Fibroblast of skin of right quadriceps (primary cell): ENCODE measurements around the gene BAZ2B.
"Not testable (repeated sequence)": the region's sequence is repeated elsewhere in the genome, so short reads cannot be mapped to it uniquely, and the experiment has no call there.

ENCODE experiments used
- DNase-seq: peaks from one replicate; pipeline ENCODE4 v3.0.0-alpha.2; 2013

Gene BAZ2B

DNA sequence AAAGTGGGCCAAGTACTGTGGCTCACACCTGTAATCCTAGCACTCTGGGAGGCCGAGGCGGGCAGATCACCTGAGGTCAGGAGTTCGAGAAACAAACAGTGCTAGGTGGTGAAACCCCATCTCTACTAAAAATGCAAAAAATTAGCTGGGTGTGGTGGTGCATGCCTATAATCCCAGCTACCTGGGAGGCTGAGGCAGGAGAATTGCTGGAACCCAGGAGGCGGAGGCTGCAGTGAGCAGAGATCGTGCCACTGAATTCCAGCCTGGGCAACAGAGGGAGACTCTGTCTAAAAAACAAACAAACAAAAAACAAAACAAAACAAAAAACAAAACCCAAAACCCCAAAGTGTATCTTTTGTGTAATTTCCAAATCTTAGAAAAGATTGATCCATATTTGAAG lies 214.2 kb downstream of the BAZ2B start:
- not testable (repeated sequence) for DNase-seq

DNA sequence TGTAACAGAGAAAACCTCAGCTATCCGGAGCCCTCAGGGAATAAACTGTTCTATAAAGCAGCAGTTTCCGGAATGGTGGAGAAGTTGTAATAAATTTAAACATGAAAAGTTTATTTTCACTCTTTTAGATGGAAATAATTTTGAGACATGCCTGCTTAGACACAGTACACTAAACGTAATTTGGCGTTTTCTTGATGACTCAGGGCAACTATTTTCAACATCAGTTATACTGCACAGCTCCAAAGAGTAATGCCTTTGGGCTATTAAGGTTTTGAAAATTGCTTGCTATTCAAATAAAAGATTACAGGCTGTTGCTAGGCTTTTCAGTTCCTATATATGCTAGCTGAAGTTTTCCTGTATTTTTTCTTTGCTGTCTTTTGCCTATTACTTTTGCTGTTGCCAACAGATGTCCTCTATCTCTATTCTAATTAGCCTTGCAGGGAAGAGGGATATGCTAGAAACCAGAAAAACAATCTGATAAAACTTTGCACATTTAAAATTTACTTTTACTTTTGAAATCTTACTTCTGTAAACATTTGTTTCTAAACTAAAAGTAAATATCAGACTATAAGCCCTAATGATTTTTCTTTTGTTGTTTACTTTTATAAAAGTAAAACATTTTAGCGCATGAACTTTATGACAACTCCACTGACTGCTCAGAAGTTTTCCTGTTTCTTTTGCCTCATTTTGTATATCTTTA lies 216.5 kb downstream of the BAZ2B start:
- DNase-seq = no peak

DNA sequence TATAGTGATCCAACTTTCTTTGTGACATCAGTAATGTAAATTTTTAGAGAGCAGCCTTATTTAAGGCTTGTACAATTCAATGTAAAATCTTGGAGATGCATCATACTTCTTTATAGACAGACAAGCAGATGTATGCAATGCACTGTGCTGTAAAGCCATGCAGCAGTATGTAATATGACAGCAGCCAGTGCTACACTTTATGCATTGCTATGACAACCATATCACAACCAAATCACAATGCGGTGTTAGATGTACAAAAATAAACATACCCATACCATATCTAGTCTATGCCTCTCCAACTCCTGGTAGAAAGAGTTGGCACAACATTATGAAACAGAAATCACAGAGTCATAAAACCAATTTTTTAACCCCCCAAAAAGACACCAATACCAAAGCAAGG lies 219.5 kb downstream of the BAZ2B start:
- DNase-seq = no peak

DNA sequence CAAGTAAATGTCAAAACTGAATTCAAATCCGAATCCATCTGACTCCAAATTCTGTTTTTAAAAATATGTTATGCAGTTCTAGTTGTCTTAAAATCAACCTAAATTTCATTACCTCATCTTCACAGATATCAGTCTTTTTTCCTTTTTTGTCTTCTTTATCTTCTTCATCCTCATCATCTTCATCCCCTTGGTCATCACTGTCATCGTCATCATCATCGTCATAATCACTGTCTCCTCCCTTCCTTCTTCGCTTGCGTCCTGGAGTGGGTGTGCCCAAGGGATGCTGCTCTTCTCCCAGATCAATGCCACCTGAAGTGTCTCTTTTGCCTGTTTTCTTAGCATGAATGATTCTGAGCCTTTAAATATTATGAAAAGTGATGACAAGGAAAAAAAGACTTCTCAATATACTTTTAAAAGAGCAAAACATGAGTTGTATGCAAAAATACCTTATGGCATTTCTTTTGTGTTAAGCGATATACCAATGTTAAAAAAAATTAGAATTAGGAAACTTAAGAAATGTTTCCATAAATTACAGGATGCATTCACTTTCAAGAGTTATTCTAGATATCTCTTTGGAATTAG lies 233.8 kb downstream of the BAZ2B start:
- DNase-seq = no peak

DNA sequence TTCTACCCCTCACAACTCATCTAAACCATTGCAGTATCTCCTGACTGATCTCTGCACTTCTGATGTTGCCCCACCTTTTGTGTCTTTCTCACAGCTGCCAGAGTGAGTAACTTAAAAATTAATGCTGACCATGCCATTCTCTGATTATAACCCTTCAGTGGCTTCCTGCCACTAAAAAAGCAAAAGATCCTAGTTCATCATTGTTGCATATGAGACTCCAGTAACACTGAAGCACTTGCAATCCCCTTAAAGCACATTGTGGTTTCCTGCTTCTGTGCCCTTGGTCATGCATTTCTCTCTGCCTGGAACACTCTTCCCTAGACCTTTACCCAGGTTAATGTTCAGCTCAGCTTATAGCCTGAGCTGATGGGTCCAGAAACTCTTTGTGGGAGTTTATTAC lies 234.8 kb downstream of the BAZ2B start:
- DNase-seq = no peak

DNA sequence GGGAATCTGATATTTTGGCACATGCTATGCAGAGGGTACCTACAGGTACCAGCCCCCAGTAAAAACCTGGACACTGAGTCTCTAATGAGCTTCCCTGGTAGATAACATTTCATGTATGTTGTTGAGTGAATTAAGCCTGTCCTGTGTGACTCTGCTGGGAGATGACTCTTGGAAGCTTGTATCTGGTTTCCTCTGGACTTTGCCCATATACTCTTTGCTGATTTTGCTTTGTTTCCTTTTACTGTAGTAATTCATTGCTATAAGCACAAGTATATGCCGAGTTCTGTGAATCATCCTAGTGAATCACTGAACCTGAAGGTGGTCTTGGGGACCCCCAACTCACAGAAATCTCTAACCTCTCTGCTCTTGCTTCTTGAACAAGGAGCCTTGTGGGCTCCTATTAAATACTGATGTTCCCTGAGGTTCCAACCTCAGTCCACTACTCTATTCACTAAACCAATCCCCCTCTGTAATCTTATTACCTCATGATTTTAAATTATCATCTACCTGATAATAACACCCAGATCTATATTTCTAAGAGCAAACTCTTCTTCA lies 235.6 kb downstream of the BAZ2B start:
- DNase-seq = no peak

DNA sequence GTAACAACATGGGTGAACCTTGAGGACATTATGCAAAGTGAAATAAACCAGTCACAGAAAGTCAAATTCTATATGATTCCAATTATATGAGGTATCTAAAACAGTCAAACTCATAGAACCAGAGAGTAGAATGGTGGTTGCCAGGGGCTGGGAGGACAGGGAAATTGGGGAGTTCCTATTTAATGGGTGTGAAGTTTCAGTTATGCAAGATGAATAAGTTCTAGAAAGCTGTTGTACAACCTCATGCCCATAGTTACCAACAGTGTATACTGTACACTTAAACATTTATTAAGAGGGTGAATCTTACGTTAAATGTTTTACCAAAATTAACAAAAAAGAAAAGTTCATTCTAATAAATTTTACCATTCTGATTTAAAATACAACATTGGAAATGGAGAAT lies 237.2 kb downstream of the BAZ2B start:
- DNase-seq = no peak

DNA sequence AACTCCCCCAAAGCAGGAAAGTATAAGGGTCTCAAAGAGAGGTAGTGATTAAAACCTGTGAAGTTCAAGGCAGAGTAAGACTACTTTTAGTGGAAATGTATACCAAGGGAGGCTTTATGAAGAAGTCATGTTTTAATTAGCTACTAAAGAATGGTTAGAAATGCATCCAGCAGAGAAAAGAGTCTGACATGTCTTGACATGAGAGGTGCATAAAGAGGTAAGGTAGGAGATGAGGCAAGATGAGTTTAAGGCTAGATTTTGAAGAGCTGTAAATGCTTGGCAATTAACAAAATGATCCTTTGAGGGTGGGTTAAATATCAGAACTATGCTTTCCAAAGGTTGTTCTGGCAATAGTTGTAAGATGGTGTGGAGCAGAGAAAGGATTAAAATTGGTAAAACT lies 241.1 kb downstream of the BAZ2B start:
- no peak for DNase-seq

DNA sequence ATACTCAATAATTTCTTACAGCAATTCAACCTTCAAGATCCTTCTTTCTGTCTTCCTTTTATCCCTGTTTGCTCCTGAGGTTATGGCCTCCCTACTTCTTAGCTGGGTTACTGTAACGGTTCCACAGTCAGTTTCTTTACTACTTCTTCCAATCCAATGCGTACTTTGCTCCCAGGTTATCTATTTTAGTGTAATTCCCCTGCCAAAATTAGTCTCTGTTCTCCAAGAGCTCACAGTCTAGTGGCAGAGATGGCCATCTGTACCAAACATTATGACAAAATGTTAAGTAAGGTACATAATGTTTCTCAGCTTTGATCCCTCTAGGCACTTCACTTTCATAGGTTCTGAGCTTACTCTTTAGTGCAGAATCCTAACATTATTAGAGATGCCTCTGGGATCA lies 244.8 kb downstream of the BAZ2B start:
- DNase-seq = no peak

DNA sequence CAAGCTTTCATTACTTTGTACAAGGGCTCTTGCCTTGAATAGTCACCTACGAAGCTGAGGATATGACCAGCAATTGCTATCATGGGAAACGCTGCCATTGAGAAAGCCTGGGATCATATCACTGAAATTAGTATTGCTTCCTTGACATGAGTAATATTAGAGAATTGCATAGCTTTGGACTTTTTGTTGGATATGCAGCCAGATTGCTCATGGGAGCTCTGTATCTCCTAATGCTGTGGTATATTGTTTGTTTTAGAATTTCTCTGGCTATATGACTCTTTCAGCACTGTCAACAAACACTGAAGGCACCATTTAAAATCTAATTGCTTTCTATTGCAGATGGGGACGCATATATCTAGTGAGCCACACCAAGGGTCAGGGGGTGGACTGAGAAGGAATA lies 249.8 kb downstream of the BAZ2B start:
- no peak for DNase-seq

DNA sequence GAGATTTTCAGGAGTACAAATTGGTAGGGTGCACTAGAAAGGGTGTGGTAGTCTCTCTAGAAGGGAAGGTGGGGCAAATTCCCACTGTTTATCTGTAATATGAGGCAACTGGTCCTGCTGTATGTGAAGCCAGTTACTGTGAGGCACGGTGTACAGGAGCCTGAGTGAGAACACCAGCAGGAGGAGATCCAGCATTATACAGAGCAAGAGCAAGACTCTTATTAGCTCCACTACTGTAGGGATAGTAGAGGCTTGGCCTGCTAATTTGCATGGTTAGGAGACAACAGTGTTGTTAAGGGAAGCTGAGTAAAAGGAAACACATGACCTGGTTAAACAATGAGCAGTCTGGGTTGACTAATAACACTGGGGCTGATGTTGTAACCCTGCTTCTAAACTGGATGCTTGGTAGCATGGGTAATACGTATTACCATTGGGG lies 253.5 kb downstream of the BAZ2B start:
- DNase-seq = no peak

DNA sequence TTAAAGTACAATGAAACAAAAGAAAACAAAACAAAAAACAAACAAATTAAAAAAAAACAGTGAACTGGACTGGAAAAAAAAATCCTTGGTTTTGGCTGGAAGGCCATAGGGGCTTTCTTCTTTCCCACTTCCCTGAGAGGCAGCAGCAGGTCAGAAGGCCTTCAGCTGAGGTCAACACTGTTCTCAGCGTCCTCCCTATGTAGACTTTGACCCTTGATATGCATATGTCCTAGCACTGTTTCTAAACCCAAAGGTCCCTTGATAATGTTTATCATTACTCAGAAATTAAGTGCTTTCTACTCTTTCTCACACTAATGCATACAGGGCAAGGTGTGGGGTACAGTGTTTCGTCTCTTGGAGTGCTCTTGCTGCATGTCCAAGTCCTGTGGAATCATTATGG lies 254.3 kb downstream of the BAZ2B start:
- DNase-seq = no peak

DNA sequence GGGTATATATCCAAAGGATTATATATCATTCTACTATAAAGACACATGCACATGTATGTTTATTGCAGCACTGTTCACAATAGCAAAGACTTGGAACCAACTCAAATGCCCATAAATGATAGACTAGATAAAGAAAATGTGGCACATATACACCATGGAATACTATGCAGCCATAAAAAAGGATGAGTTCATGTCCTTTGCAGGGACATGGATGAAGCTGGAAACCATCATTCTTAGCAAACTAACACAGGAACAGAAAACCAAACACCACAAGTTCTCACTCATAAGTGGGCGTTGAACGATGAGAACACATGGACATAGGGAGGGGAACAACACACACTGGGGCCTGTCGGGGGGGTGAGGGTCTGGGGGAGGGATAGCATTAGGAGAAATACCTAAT lies 254.7 kb downstream of the BAZ2B start:
- DNase-seq = not testable (repeated sequence)

DNA sequence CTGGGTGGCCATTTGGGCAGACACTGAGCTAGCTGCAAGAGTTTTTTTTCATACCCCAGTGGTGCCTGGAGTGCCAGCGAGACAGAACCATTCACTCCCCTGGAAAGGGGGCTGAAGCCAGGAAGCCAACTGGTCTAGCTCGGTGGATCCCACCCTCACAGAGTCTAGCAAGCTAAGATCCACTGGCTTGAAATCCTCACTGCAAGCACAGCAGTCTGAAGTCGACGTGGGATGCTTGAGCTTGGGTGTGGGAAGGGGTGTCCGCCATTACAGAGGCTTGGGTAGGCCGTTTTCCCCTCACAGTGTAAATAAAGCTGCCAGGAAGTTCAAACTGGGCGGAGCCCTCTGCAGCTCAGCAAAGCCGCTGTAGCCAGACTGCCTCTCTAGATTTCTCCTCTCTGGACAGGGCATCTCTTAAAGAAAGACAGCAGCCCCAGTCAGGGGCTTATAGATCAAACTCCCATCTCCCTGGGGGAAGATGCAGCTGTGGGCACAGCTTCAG lies 260.2 kb downstream of the BAZ2B start:
- no peak for DNase-seq

DNA sequence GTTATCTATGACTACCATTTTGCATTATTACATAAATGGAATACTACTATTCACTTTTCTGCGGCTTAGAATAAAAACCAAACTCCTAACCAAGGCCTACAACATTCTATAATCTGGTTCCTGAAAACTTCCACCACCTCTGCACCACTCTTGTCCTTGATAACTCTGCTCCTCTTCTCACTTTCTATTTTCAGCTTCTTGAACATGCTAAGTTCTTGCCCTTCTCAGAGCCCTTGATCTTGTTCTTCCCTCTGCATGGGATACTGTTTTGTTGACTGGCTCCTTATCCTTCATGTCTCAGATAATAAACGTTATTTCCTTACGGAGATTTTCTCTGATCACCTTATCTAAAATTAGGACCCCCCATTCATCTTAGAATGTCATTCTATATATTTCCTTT lies 264.4 kb downstream of the BAZ2B start:
- DNase-seq = no peak

DNA sequence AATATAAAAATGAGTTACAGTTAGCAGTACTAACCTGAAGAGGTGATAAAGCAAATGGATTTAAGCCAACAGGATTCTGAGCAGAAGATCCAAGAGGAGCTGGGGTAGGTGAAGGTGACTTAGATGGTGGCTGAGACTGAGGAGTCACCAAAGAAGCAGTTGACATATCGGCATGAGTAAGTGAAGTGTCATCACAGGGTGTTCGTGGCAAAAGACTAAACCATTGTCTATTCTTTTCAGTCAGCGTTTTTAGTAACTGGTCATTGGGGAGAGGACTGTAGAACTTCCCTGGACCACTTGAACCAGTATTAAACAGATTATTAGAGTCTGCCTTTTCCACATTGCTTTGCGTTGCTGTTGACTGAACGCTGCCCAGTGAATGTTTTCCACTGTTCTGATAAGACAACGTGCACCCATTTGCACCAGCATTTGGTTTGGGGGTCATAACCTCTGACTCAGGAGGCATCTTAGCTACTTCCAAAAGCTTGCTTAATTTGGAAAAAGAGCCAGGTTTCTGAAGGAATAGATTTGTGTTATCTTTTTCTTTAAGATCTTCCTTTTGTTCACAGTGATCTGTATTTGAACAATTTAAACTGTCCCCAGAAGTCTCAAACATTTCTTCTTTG lies 266.6 kb downstream of the BAZ2B start:
- no peak for DNase-seq

DNA sequence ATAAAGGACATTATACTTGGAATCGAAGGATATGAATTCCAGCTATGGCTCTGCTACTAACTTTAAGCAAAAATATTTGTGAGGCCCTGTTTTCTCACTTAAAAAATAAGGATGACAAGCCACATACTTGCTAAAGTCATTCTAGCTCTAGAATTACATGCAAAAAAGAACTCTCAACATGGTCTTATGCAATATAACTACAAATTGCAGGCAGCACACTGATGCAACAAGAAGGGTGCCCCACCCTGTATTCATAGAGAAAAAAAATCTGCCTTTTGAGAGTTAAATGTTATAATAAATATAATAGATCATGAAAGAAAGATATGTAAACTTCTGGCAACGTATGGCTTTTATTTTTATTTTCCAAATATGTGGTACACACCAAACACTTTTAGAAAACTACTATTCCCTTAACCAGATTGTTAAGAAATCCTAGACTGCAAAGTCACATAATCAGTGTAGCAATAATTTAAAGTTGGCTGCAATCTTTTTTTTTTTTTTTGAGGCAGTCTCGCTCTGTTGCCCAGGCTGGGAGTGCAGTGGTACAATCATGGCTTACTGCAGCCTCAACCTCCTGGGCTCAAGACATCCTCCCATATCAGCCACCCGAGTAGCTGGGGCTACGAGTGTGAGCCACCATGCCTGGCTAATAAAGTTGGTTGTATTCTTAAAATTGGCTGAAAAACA lies 289.6 kb downstream of the BAZ2B start:
- peak; percentile 64 for DNase-seq

DNA sequence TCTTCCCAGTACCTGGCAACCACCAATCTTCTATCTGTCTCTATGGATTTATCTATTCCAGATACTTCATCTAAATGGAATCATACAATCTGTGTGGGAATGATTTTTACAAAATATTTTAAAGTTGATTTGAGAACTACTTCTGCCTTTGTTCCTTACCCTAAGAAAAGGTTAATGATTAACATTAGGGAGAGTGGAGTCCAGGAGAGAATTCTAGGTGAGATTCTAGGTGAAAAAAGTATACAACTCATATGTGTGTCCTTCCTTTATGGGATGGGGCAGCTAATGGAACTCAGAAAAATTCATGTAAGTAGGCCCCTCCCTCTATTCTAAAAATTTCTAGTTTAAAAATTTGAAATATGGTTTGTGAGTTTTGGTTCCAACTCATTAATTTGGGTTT lies 293.9 kb downstream of the BAZ2B start:
- DNase-seq = no peak

DNA sequence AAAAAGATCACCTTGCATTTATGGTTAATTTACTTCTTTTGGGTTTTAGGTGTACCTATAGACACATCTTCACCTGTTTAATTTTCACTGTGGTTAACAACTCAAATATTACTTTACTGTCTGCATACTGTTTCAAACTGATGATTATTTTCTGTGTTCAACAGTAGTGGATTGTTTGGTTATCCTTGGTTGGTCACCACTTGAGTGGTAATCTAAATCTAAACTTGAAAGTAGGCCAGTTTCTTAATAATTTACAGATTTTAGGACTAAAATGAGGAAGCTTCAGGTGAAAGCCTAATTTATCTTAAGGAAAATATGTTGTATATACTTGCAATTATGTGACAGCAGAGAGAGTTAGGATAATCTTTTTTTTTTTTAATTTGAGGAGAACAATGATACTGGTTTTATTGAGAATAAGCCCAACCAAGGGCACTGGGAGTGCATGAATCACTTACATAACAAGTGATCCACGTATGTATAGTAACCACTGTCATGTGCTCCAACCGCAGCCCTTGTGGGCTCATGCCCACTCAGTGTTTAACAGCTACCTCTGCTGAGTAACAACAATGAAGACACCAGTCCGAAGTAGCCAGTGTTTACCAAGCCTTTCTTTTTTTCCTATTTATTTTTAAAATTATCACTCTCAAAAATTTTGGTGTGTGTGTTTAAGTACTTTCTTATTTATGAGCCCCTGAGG lies 298.8 kb downstream of the BAZ2B start:
- DNase-seq = no peak

DNA sequence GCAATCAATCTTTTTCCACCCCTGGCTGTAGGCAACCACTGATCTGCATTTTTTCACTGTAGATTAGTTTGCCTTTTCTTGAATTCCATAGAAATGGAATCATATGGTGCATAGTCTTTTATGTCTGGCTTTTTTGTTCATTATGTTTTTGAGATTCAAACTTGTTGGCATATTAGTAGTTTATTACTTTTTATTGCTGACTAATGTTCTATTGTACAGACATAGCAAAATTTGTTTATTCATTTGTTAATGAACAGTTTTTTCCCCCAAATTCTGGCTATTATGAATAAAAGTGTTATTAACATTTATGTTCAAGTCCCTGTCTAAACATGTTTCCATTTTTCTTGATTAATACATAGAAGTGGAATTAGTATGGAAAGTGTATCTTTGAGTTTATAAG lies 308.4 kb downstream of the BAZ2B start:
- no peak for DNase-seq

DNA sequence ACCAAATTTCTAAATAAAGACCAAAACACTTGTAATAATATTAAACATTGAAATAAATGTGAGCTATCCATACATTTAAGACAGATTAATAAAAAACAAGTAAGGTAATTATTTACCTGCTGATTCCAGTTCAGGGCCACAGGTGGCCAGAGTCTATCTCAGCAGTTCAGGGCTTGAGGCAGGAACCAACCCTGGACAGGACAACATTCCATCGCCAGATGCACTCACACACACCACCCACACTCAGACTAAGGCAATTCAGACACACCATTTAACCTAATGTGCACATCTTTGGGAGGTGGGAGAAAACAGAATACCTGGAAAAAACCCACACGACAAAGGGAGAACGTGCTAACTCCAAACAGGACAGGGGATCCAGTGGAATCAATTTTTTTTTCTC lies 315.8 kb downstream of the BAZ2B start:
- DNase-seq = no peak

DNA sequence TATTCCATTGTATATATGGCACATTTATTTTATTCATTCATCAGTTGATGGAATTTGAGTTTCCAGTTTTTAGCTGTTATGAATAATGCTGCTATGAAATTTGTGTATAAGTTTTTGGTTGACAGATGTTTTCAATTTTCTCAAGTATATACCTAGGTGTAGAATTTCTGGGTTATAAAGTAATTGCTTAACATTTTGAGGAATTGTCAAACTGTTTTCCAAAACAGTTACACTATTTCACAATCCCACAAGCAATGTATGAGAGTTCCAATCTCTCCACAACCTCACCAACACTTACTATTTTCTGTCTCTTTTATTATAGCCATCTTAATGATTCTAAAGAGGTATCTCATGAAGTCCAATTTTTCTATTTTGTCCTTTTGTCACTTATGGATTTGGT lies 317.4 kb downstream of the BAZ2B start:
- DNase-seq = peak; percentile 11
